ENCODE measurements around the gene CLTCL1.

- TF ChIP-seq, protein P1, sequence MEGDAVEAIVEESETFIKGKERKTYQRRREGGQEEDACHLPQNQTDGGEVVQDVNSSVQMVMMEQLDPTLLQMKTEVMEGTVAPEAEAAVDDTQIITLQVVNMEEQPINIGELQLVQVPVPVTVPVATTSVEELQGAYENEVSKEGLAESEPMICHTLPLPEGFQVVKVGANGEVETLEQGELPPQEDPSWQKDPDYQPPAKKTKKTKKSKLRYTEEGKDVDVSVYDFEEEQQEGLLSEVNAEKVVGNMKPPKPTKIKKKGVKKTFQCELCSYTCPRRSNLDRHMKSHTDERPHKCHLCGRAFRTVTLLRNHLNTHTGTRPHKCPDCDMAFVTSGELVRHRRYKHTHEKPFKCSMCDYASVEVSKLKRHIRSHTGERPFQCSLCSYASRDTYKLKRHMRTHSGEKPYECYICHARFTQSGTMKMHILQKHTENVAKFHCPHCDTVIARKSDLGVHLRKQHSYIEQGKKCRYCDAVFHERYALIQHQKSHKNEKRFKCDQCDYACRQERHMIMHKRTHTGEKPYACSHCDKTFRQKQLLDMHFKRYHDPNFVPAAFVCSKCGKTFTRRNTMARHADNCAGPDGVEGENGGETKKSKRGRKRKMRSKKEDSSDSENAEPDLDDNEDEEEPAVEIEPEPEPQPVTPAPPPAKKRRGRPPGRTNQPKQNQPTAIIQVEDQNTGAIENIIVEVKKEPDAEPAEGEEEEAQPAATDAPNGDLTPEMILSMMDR (IDR thresholded peaks at IDR 0.05) = no peak
- no peak for TF ChIP-seq POLR2A (IDR thresholded peaks at IDR 0.05)
Measured at GRCh38 chr22:19213001-19213400, 78.5 kb downstream of the CLTCL1 start.

All from heart left ventricle (tissue), 13 donors.